Testis (tissue), 3 donors: ENCODE data around the gene MSRB1. TPM values are rescaled to one million over a fixed set of nuclear protein-coding genes. Genes with fewer than 3 reads are reported as not detected.

Source experiments
- DNase-seq: peaks from one replicate; pipeline ENCODE4 v3.0.0-alpha.2; 2019
- H3K27ac ChIP-seq, 2 donors: fragments of 200-600 bp; sonication (generic); one replicate each; pipeline ENCODE4 v1.5.1; 2019
- H3K27me3 ChIP-seq: fragments of 200-600 bp; sonication (generic); one replicate; pipeline ENCODE4 v1.5.1; 2019
- H3K36me3 ChIP-seq: fragments of 200-600 bp; sonication (generic); one replicate; pipeline ENCODE4 v1.5.1; 2017; ENCODE audit warnings: low read depth; ENCODE audit errors: missing control alignments
- H3K4me1 ChIP-seq: fragments of 200-600 bp; sonication (generic); one replicate; pipeline ENCODE4 v1.5.1; 2019
- H3K4me3 ChIP-seq, 2 donors: fragments of 200-600 bp; sonication (generic); one replicate each; pipeline ENCODE4 v1.5.1; 2017 to 2019
- H3K9me3 ChIP-seq: fragments of 200-600 bp; sonication (generic); one replicate; pipeline ENCODE4 v1.5.1; 2017
- CTCF ChIP-seq, 3 experiments: fragments of 450-650 bp in 2 of 3; fragments of 200-600 bp in 1 of 3; sonication (generic) in 1 of 3; IDR thresholded peaks; one replicate each; pipeline ENCODE4 v1.5.1; 2016 to 2019; ENCODE audit warnings: antibody characterized with exemption in 3 of 3, mild to moderate bottlenecking in 2 of 3, moderate library complexity in 1 of 3
- POLR2A ChIP-seq: fragments of 450-650 bp; IDR thresholded peaks from one replicate; pipeline ENCODE4 v1.6.1; 2017; ENCODE audit warnings: antibody characterized with exemption, mild to moderate bottlenecking, moderate library complexity
- WGBS, 2 donors: methylation state at CpG; one replicate each; pipeline ENCODE4 v1.1.5; 2018; 5-methylcytosine and 5-hydroxymethylcytosine counted together
- intact Hi-C: fragments of 100-400 bp; cut with DNase I; formaldehyde crosslinking; loops from one replicate; pipeline ENCODE4 v1.15.1; 2023; ENCODE audit warnings: low total_unique reads
- polyA plus RNA-seq: library from polyadenylated mRNA; stranded (reverse); fragments of 350-450 nt; fragmentation: Illumina TruSeq; extraction: RNeasy Lipid Tissue Mini Kit (QIAGEN cat#74804); gene quantifications from one replicate; pipeline ENCODE4 v1.2.3, GENCODE V29; 2014; ENCODE audit warnings: low read depth, low replicate concordance; ENCODE audit not compliant: insufficient read depth
- total RNA-seq, 2 donors: library from RNA; depleted of rRNA; stranded (reverse); fragments of >200 nt; gene quantifications; one replicate each; pipeline ENCODE4 v1.2.3, GENCODE V29; 2016

The MSRB1 gene
- total and polyA plus RNA-seq, 3 donors from 2014 or later = 17.5 to 35.2 (median 19.8) TPM

GRCh38 chr16:1912215-1912543, 30.8 kb downstream of the MSRB1 start:
- H3K36me3 ChIP-seq = no peaks in the 10 kb centered on the region
- intact Hi-C loops = no loop called here
- no peak for DNase-seq
- no peaks in the 10 kb centered on the region for H3K27me3 ChIP-seq
- H3K4me3 ChIP-seq = no peak overlapping the region
- H3K27ac ChIP-seq = no peak overlapping the region
- WGBS, 2 donors = 73 to 90% methylated on average over 9 to 17 of the region's 17 CpGs
- no peaks in the 10 kb centered on the region for H3K4me1 ChIP-seq
- TF ChIP-seq POLR2A (no peak), CTCF (IDR thresholded peaks at IDR 0.05) (no peak)
- no peaks in the 10 kb centered on the region for H3K9me3 ChIP-seq

- H3K4me3 ChIP-seq = no peak overlapping the region
- 87 to 92% methylated on average over 34 to 59 of the region's 59 CpGs for whole genome bisulfite sequencing, 2 donors
- no peak for TF ChIP-seq POLR2A
- TF ChIP-seq CTCF (IDR thresholded peaks at IDR 0.05) = no peak
- no peak for DNase-seq
- no peaks in the 10 kb centered on the region for H3K27me3 ChIP-seq
- no peak overlapping the region for H3K27ac ChIP-seq
- intact Hi-C loops = no loop called here
- no peaks in the 10 kb centered on the region for H3K9me3 ChIP-seq
- H3K36me3 ChIP-seq = no peaks in the 10 kb centered on the region
- H3K4me1 ChIP-seq = no peaks in the 10 kb centered on the region
These were observed 31.4 kb downstream of the MSRB1 start for GRCh38 chr16:1911467-1912214.

GRCh38 chr16:1909561-1910231, 33.3 kb downstream of the MSRB1 start:
- WGBS, 2 donors = 81 to 82% methylated on average over 13 to 18 of the region's 18 CpGs
- Histone ChIP-seq H3K9me3 (no peaks in the 10 kb centered on the region), H3K27ac (no peak overlapping the region), H3K4me3 (no peak overlapping the region), H3K27me3 (no peaks in the 10 kb centered on the region), H3K36me3 (no peaks in the 10 kb centered on the region), H3K4me1 (peaks cover 2% of the 10 kb centered on the region)
- intact Hi-C loops = no loop called here
- TF ChIP-seq POLR2A (no peak), CTCF (IDR thresholded peaks at IDR 0.05) (no peak)
- DNase-seq = no peak

GRCh38 chr16:1908983-1909382, 34.0 kb downstream of the MSRB1 start:
- no peak for TF ChIP-seq POLR2A
- no peak for TF ChIP-seq CTCF (IDR thresholded peaks at IDR 0.05)
- Histone ChIP-seq H3K36me3 (no peaks in the 10 kb centered on the region), H3K4me3 (no peak overlapping the region), H3K4me1 (peaks cover 7% of the 10 kb centered on the region), H3K27ac (no peak overlapping the region), H3K27me3 (no peaks in the 10 kb centered on the region), H3K9me3 (no peaks in the 10 kb centered on the region)
- 70 to 88% methylated on average over 5 to 8 of the region's 9 CpGs for WGBS, 2 donors
- no peak for DNase-seq
- intact Hi-C loops = no loop called here
